Transverse colon (tissue), 4 donors: ENCODE results near the gene GNA14. TPM values are rescaled to one million over a fixed set of nuclear protein-coding genes. Genes with fewer than 3 reads are reported as not detected.
"Not testable (repeated sequence)": the region's sequence is repeated elsewhere in the genome, so short reads cannot be mapped to it uniquely, and the experiment has no call there.

ENCODE experiments used
- DNase-seq: peaks from one replicate; pipeline ENCODE4 v3.0.0-alpha.2; 2019
- H3K27ac ChIP-seq, 4 donors: fragments of 200-600 bp; sonication (generic); 2 replicates each; pipeline ENCODE4 v1.5.1; 2016 to 2018; ENCODE audit warnings: inconsistent platforms in 4 of 4
- H3K27me3 ChIP-seq: fragments of 200-600 bp; sonication (generic); 2 replicates; pipeline ENCODE4 v1.5.1; 2017; ENCODE audit warnings: inconsistent platforms
- H3K36me3 ChIP-seq, 4 donors: fragments of 200-600 bp; sonication (generic); 2 replicates each; pipeline ENCODE4 v1.5.1; 2017 to 2019; ENCODE audit warnings: inconsistent platforms in 4 of 4
- H3K4me1 ChIP-seq, 4 donors: fragments of 200-600 bp; sonication (generic); 2 replicates each; pipeline ENCODE4 v1.5.1; 2017 to 2020; ENCODE audit warnings: inconsistent platforms in 4 of 4
- H3K4me3 ChIP-seq, 4 donors: fragments of 200-600 bp; sonication (generic); 1 replicate in 1 of 4; 2 replicates in 3 of 4; pipeline versions ENCODE4 v1.5.1 to v1.6.1; 2017 to 2019; ENCODE audit warnings: inconsistent platforms in 4 of 4
- H3K9me3 ChIP-seq, 2 donors: fragments of 200-600 bp; sonication (generic); 2 replicates each; pipeline ENCODE4 v1.5.1; 2017 to 2019; ENCODE audit warnings: inconsistent platforms in 2 of 2
- EP300 ChIP-seq: sonication (generic); formaldehyde crosslinking; IDR thresholded peaks from one replicate; pipeline ENCODE4 v1.6.1; 2017; ENCODE audit warnings: antibody characterized with exemption, low read depth
- POLR2A ChIP-seq: fragments of 450-650 bp; IDR thresholded peaks from one replicate; pipeline ENCODE4 v1.6.1; 2016; ENCODE audit warnings: antibody characterized with exemption, mild to moderate bottlenecking, moderate library complexity
- POLR2AphosphoS5 ChIP-seq, 3 donors: sonication (generic); formaldehyde crosslinking; IDR thresholded peaks; one replicate each; pipeline ENCODE4 v1.6.1; 2016; ENCODE audit warnings: antibody characterized with exemption in 3 of 3
- WGBS, 2 donors: methylation state at CpG; one replicate each; pipeline ENCODE4 v1.1.5; 2018; ENCODE audit warnings: low coverage in 1 of 2; 5-methylcytosine and 5-hydroxymethylcytosine counted together
- in situ Hi-C, 4 donors: fragments of 200-750 bp; cut with MboI; loops; one replicate each; pipeline versions ENCODE4 v1.15.0 to v1.15.1; 2017; ENCODE audit warnings: low sequenced_read_pairs in 3 of 4, low pct_ligation_motif_present in 1 of 4, low pct_unique_long_range_greater_than_20kb in 1 of 4
- intact Hi-C: fragments of 100-400 bp; cut with DNase I; formaldehyde crosslinking; loops from one replicate; pipeline ENCODE4 v1.15.1; 2023; ENCODE audit warnings: low total_unique reads
- total RNA-seq, 4 donors: library from RNA; depleted of rRNA; stranded (reverse); fragments of >200 nt; gene quantifications; one replicate each; pipeline ENCODE4 v1.1.0, GENCODE V29; 2016
- TF ChIP-seq, protein P1 (sequence below), 5 experiments: fragments of 200-600 bp in 3 of 5; fragments of 450-650 bp in 2 of 5; sonication (generic) in 3 of 5; IDR thresholded peaks; 1 replicate in 2 of 5; 2 replicates in 3 of 5; pipeline ENCODE4 v1.5.1; 2016 to 2017; ENCODE audit warnings: antibody characterized with exemption in 5 of 5, inconsistent platforms in 3 of 5, mild to moderate bottlenecking in 2 of 5, moderate library complexity in 1 of 5

GNA14 gene
- total RNA-seq, 4 donors from 2014 or later = 9.4 to 64.9 (median 16.9) TPM

DNA sequence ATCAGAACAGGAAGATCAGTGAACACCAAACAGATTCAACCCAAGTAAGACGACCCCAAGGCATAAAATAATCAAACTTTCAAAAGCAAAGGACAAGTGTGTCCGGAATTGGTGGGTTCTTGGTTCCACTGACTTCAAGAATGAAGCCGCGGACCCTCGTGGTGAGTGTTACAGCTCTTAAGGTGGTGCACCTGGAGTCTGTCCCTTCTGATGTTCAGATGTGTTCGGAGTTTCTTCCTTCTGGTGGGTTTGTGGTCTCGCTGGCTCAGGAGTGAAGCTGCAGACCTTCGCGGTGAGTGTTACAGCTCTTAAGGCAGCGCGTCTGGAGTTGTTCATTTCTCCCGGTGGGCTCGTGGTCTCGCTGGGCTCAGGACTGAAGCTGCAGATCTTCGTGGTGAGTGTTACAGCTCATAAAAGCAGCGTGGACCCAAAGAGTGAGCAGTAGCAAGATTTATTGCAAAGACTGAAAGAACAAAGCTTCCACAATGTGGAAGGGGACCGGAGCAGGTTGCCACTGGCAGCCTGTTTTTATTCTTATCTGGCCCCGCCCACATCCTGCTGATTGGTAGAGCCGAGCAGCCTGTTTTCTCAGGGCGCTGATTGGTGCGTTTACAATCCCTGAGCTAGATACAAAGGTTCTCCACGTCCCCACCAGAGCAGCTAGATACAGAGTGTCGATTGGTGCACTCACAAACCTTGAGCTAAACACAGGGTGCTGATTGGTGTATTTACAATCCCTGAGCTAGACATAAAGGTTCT is 158.5 kb downstream of the GNA14 start:
- H3K4me3 ChIP-seq, H3K27ac ChIP-seq, in situ Hi-C loops, H3K36me3 ChIP-seq, H3K27me3 ChIP-seq, H3K9me3 ChIP-seq, intact Hi-C loops, H3K4me1 ChIP-seq, DNase-seq: not testable (repeated sequence)
- 66 to 76% methylated on average over 5 to 23 of the region's 23 CpGs for WGBS, 2 donors

DNA sequence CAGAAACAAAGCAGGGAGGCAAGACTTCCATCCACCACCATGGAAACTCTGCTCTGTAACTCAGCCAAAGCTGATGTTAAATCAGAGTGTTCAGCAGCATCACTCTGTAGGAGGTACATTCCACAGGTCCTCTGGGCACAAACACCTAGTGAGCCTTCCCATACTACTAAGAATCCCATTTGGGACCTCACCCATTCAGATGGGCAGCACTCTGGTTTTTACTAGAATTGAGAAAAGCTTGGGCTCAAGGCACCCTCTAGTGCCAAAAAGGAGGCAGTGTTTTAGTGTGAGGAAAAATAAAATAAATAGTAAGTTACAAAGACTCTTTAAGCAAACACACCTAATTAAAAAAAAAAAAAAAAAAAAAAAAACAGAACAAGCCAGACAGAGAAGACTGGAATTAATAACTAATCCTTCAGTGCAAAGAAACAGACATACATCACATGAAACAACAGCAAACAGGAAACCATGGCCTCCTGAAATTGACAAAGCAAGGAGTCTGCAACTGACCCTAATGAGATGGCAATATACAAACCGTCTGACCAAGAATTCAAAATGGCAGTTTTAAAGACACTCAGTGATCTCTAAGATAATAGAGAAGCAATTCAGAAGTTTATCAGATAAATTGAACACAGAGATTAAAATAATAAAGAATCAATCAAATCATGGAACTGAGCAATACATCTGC is 159.5 kb downstream of the GNA14 start:
- Histone ChIP-seq H3K27ac (no peak overlapping the region), H3K4me1 (no peaks in the 10 kb centered on the region), H3K9me3 (peaks cover 0 to 9% of the 10 kb centered on the region in 2 donors), H3K4me3 (no peak overlapping the region), H3K36me3 (no peaks in the 10 kb centered on the region), H3K27me3 (no peaks in the 10 kb centered on the region)
- no peak for DNase-seq
- intact Hi-C loops = no loop called here
- in situ Hi-C loops = no loop called here
- no peak for TF ChIP-seq POLR2A
- TF ChIP-seq, protein P1, sequence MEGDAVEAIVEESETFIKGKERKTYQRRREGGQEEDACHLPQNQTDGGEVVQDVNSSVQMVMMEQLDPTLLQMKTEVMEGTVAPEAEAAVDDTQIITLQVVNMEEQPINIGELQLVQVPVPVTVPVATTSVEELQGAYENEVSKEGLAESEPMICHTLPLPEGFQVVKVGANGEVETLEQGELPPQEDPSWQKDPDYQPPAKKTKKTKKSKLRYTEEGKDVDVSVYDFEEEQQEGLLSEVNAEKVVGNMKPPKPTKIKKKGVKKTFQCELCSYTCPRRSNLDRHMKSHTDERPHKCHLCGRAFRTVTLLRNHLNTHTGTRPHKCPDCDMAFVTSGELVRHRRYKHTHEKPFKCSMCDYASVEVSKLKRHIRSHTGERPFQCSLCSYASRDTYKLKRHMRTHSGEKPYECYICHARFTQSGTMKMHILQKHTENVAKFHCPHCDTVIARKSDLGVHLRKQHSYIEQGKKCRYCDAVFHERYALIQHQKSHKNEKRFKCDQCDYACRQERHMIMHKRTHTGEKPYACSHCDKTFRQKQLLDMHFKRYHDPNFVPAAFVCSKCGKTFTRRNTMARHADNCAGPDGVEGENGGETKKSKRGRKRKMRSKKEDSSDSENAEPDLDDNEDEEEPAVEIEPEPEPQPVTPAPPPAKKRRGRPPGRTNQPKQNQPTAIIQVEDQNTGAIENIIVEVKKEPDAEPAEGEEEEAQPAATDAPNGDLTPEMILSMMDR (IDR thresholded peaks at IDR 0.05) = peak in 4 of 5 experiments; percentile 14 to 35 (median 24)
- 75 to 86% methylated on average over 1 of the region's 1 CpG for WGBS, 2 donors

DNA sequence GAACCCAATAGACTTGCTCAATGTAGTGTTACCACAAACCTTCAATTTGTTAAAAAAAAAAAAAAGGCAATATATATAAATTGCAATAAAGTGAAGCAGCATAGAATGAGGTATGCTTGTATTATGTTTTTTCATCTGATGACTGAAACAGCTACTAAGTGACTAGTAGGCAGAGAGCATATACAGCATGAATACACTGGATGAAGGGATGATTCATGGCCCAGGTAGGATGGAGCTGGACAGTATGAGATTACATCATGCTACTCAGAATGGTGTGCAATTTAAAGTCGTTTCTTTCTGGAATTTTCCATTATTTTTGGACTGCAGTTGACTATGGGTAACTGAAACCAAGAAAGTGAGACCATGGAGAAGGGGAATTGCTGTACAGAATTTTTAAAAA is 161.2 kb downstream of the GNA14 start:
- in situ Hi-C loops (no loop called here), intact Hi-C loops (no loop called here)
- peaks cover 0 to 9% of the 10 kb centered on the region in 2 donors for H3K9me3 ChIP-seq
- H3K27ac ChIP-seq = no peak overlapping the region
- no peaks in the 10 kb centered on the region for H3K4me1 ChIP-seq
- DNase-seq = no peak
- no peaks in the 10 kb centered on the region for H3K27me3 ChIP-seq
- H3K36me3 ChIP-seq = no peaks in the 10 kb centered on the region
- WGBS, 2 donors = 57 to 71% methylated on average over 1 of the region's 1 CpG
- TF ChIP-seq, protein P1 (IDR thresholded peaks at IDR 0.05) = no peak
- TF ChIP-seq EP300 (no peak), POLR2A (no peak), POLR2AphosphoS5 (IDR thresholded peaks at IDR 0.05) (no peak)
- no peak overlapping the region for H3K4me3 ChIP-seq

DNA sequence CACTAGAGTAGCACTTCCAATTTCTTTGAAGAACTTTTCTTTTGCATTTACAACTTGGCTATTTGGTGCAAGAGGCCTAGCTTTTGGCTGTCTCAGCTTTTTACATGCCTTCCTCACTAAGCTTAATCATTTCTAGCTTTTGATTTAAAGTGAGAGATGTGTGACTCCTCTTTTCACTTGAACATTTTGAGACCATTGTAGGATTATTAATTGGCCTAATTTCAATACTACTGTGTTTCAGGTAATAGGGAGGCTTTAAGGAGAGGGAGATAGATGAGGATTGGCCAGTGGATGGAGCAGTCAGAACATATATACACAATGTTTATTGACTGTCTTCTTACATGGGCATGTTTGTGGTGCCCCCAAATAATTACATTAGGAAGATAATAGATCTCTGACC is 161.7 kb downstream of the GNA14 start:
- in situ Hi-C loops = no loop called here
- H3K4me3 ChIP-seq = no peak overlapping the region
- no peaks in the 10 kb centered on the region for H3K4me1 ChIP-seq
- no peak for DNase-seq
- H3K9me3 ChIP-seq = peaks cover 0 to 4% of the 10 kb centered on the region in 2 donors
- no peak overlapping the region for H3K27ac ChIP-seq
- H3K27me3 ChIP-seq = no peaks in the 10 kb centered on the region
- intact Hi-C loops = no loop called here
- no peaks in the 10 kb centered on the region for H3K36me3 ChIP-seq
- no peak for TF ChIP-seq POLR2AphosphoS5 (IDR thresholded peaks at IDR 0.05)
- TF ChIP-seq, protein P1 (IDR thresholded peaks at IDR 0.05) = no peak
- no peak for TF ChIP-seq EP300
- no peak for TF ChIP-seq POLR2A
